HepG2 (cell line): ENCODE data around the gene CNIH3.

ENCODE experiments used
- RAD21 ChIP-seq: fragments of 450-650 bp; formaldehyde crosslinking; IDR thresholded peaks from 2 replicates; pipeline ENCODE4 v1.5.0; 2020; ENCODE audit warnings: mild to moderate bottlenecking
- SP1 ChIP-seq, 2 experiments: fragments of 450-650 bp in 1 of 2; sonication (generic) in 1 of 2; formaldehyde crosslinking in 1 of 2; IDR thresholded peaks; 2 replicates each; pipeline versions ENCODE4 v1.4.0 to v1.6.1; 2016 to 2020; ENCODE audit warnings: missing genetic modification reagents in 1 of 2
- TAF1 ChIP-seq: sonication (generic); formaldehyde crosslinking; IDR thresholded peaks from 2 replicates; pipeline ENCODE4 v1.4.0; 2020; ENCODE audit warnings: missing genetic modification reagents
- YY1 ChIP-seq: IDR thresholded peaks from 2 replicates; pipeline ENCODE4 v1.6.1; 2011; ENCODE audit warnings: low read length, low read depth, moderate library complexity, mild to moderate bottlenecking; ENCODE audit not compliant: insufficient read depth, insufficient replicate concordance
- ZNF335 ChIP-seq: sonication (generic); formaldehyde crosslinking; IDR thresholded peaks from 2 replicates; pipeline ENCODE4 v1.4.0; 2020; ENCODE audit warnings: missing genetic modification reagents
- ZNF816 ChIP-seq: sonication (generic); formaldehyde crosslinking; IDR thresholded peaks from 2 replicates; pipeline ENCODE4 v1.8.0; 2022; ENCODE audit warnings: missing genetic modification reagents, mild to moderate bottlenecking, borderline replicate concordance
- TF ChIP-seq, protein P1 (sequence below): sonication (generic); formaldehyde crosslinking; IDR thresholded peaks from 2 replicates; pipeline ENCODE4 v1.5.0; 2020; ENCODE audit warnings: mild to moderate bottlenecking, missing genetic modification reagents, moderate library complexity
- TF ChIP-seq, protein P2 (sequence below): sonication (generic); formaldehyde crosslinking; IDR thresholded peaks from 2 replicates; pipeline ENCODE4 v1.4.0; 2020; ENCODE audit warnings: missing genetic modification reagents
- TF ChIP-seq, protein P3 (sequence below): sonication (generic); formaldehyde crosslinking; IDR thresholded peaks from 2 replicates; pipeline ENCODE4 v1.4.0; 2020; ENCODE audit warnings: missing genetic modification reagents
- TF ChIP-seq, protein P4 (sequence below): IDR thresholded peaks from 2 replicates; pipeline ENCODE4 v1.6.1; 2016; ENCODE audit warnings: mild to moderate bottlenecking

DNA sequence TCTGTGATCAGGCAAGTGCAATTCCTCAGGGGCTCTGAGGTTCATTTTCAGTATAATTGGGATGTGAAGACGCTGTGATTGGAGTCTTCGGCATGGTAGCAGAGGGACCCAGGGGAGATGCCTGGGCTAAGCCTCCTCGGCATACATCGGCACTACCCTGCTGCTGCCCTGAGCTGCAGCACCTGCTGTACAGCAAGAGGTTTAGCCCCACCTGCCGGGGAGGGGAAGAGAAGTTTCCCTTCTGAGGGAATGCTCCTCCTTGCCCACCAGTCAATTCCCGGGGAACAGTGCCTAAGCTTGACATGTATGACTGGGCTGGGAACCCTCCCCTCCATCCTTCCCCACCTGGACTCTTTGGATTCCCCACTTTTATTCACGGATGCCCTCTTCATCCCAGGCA, 24.9 kb downstream of the CNIH3 start:
- TF ChIP-seq, protein P1, sequence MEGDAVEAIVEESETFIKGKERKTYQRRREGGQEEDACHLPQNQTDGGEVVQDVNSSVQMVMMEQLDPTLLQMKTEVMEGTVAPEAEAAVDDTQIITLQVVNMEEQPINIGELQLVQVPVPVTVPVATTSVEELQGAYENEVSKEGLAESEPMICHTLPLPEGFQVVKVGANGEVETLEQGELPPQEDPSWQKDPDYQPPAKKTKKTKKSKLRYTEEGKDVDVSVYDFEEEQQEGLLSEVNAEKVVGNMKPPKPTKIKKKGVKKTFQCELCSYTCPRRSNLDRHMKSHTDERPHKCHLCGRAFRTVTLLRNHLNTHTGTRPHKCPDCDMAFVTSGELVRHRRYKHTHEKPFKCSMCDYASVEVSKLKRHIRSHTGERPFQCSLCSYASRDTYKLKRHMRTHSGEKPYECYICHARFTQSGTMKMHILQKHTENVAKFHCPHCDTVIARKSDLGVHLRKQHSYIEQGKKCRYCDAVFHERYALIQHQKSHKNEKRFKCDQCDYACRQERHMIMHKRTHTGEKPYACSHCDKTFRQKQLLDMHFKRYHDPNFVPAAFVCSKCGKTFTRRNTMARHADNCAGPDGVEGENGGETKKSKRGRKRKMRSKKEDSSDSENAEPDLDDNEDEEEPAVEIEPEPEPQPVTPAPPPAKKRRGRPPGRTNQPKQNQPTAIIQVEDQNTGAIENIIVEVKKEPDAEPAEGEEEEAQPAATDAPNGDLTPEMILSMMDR: peak; percentile 61
- TF ChIP-seq YY1: no peak
- TF ChIP-seq SP1 (IDR thresholded peaks at IDR 0.05): no peak
- TF ChIP-seq SP1 (CRISPR knock-in tag; IDR thresholded peaks at IDR 0.05): no peak
- TF ChIP-seq, protein P2, sequence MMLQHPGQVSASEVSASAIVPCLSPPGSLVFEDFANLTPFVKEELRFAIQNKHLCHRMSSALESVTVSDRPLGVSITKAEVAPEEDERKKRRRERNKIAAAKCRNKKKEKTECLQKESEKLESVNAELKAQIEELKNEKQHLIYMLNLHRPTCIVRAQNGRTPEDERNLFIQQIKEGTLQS: no peak
- TF ChIP-seq, protein P3, sequence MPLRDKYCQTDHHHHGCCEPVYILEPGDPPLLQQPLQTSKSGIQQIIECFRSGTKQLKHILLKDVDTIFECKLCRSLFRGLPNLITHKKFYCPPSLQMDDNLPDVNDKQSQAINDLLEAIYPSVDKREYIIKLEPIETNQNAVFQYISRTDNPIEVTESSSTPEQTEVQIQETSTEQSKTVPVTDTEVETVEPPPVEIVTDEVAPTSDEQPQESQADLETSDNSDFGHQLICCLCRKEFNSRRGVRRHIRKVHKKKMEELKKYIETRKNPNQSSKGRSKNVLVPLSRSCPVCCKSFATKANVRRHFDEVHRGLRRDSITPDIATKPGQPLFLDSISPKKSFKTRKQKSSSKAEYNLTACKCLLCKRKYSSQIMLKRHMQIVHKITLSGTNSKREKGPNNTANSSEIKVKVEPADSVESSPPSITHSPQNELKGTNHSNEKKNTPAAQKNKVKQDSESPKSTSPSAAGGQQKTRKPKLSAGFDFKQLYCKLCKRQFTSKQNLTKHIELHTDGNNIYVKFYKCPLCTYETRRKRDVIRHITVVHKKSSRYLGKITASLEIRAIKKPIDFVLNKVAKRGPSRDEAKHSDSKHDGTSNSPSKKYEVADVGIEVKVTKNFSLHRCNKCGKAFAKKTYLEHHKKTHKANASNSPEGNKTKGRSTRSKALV (CRISPR knock-in tag): no peak
- TF ChIP-seq, protein P4, sequence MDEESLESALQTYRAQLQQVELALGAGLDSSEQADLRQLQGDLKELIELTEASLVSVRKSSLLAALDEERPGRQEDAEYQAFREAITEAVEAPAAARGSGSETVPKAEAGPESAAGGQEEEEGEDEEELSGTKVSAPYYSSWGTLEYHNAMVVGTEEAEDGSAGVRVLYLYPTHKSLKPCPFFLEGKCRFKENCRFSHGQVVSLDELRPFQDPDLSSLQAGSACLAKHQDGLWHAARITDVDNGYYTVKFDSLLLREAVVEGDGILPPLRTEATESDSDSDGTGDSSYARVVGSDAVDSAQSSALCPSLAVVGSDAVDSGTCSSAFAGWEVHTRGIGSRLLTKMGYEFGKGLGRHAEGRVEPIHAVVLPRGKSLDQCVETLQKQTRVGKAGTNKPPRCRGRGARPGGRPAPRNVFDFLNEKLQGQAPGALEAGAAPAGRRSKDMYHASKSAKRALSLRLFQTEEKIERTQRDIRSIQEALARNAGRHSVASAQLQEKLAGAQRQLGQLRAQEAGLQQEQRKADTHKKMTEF (CRISPR knock-in tag): no peak
- TF ChIP-seq TAF1 (CRISPR knock-in tag): no peak
- no peak for TF ChIP-seq RAD21 (CRISPR knock-in tag)
- no peak for TF ChIP-seq ZNF335 (CRISPR knock-in tag)
- TF ChIP-seq ZNF816 (CRISPR knock-in tag): no peak
